ENCODE data around the gene LIMS2.

LIMS2 gene

GRCh38 chr2:127707890-127708648 lies 32.7 kb upstream of the LIMS2 start:
- Histone ChIP-seq H3K27ac (ENCODE audit: low read length) (no peak overlapping the region), H3K4me1 (ENCODE audit: control insufficient read depth, low read depth, low read length) (peaks cover 3% of the 10 kb centered on the region), H3K9ac (ENCODE audit: low read length) (no peak overlapping the region), H3K27me3 (ENCODE audit: control insufficient read depth, insufficient read depth, low read length) (no peaks in the 10 kb centered on the region), H3K9me3 (ENCODE audit: control insufficient read depth, low read depth, low read length) (no peaks in the 10 kb centered on the region), H3K4me3 (ENCODE audit: low read length) (no peak overlapping the region), H3K36me3 (ENCODE audit: control insufficient read depth, low read depth, low read length) (peaks cover 53% of the 10 kb centered on the region)

GRCh38 chr2:127706215-127706990 lies 31.1 kb upstream of the LIMS2 start:
- no peaks in the 10 kb centered on the region for H3K27me3 ChIP-seq (ENCODE audit: control insufficient read depth, insufficient read depth, low read length)
- no peaks in the 10 kb centered on the region for H3K9me3 ChIP-seq (ENCODE audit: control insufficient read depth, low read depth, low read length)
- H3K4me3 ChIP-seq (ENCODE audit: low read length) = no peak overlapping the region
- H3K4me1 ChIP-seq (ENCODE audit: control insufficient read depth, low read depth, low read length) = peaks cover 12% of the 10 kb centered on the region
- no peak overlapping the region for H3K27ac ChIP-seq (ENCODE audit: low read length)
- peaks cover 56% of the 10 kb centered on the region for H3K36me3 ChIP-seq (ENCODE audit: control insufficient read depth, low read depth, low read length)
- no peak overlapping the region for H3K9ac ChIP-seq (ENCODE audit: low read length)

GRCh38 chr2:127705391-127706065 lies 30.2 kb upstream of the LIMS2 start:
- no peak overlapping the region for H3K27ac ChIP-seq (ENCODE audit: low read length)
- H3K9me3 ChIP-seq (ENCODE audit: control insufficient read depth, low read depth, low read length) = no peaks in the 10 kb centered on the region
- no peak overlapping the region for H3K9ac ChIP-seq (ENCODE audit: low read length)

GRCh38 chr2:127704641-127705390 lies 29.5 kb upstream of the LIMS2 start:
- Histone ChIP-seq H3K27ac (ENCODE audit: low read length) (no peak overlapping the region), H3K27me3 (ENCODE audit: control insufficient read depth, insufficient read depth, low read length) (no peaks in the 10 kb centered on the region), H3K9me3 (ENCODE audit: control insufficient read depth, low read depth, low read length) (no peaks in the 10 kb centered on the region), H3K4me1 (ENCODE audit: control insufficient read depth, low read depth, low read length) (peaks cover 21% of the 10 kb centered on the region), H3K36me3 (ENCODE audit: control insufficient read depth, low read depth, low read length) (peaks cover 51% of the 10 kb centered on the region), H3K9ac (ENCODE audit: low read length) (no peak overlapping the region), H3K4me3 (ENCODE audit: low read length) (no peak overlapping the region)

More at GRCh38 chr2:127705391-127706065, 30.2 kb upstream of the LIMS2 start:
- Histone ChIP-seq H3K4me1 (ENCODE audit: control insufficient read depth, low read depth, low read length) (peaks cover 17% of the 10 kb centered on the region), H3K4me3 (ENCODE audit: low read length) (no peak overlapping the region), H3K36me3 (ENCODE audit: control insufficient read depth, low read depth, low read length) (peaks cover 56% of the 10 kb centered on the region), H3K27me3 (ENCODE audit: control insufficient read depth, insufficient read depth, low read length) (no peaks in the 10 kb centered on the region)

GRCh38 chr2:127703282-127703681 lies 28.0 kb upstream of the LIMS2 start:
- H3K9ac ChIP-seq (ENCODE audit: low read length) = no peak overlapping the region
- H3K4me1 ChIP-seq (ENCODE audit: control insufficient read depth, low read depth, low read length) = peaks cover 21% of the 10 kb centered on the region
- no peaks in the 10 kb centered on the region for H3K27me3 ChIP-seq (ENCODE audit: control insufficient read depth, insufficient read depth, low read length)
- peaks cover 36% of the 10 kb centered on the region for H3K36me3 ChIP-seq (ENCODE audit: control insufficient read depth, low read depth, low read length)
- H3K27ac ChIP-seq (ENCODE audit: low read length) = no peak overlapping the region
- no peak overlapping the region for H3K4me3 ChIP-seq (ENCODE audit: low read length)
- H3K9me3 ChIP-seq (ENCODE audit: control insufficient read depth, low read depth, low read length) = no peaks in the 10 kb centered on the region

GRCh38 chr2:127702395-127703009 lies 27.2 kb upstream of the LIMS2 start:
- no peak overlapping the region for H3K27ac ChIP-seq (ENCODE audit: low read length)
- peaks cover 21% of the 10 kb centered on the region for H3K4me1 ChIP-seq (ENCODE audit: control insufficient read depth, low read depth, low read length)
- no peaks in the 10 kb centered on the region for H3K27me3 ChIP-seq (ENCODE audit: control insufficient read depth, insufficient read depth, low read length)
- H3K9me3 ChIP-seq (ENCODE audit: control insufficient read depth, low read depth, low read length) = no peaks in the 10 kb centered on the region
- peaks cover 28% of the 10 kb centered on the region for H3K36me3 ChIP-seq (ENCODE audit: control insufficient read depth, low read depth, low read length)
- peak overlapping the region; percentile 90 for H3K4me3 ChIP-seq (ENCODE audit: low read length)
- H3K9ac ChIP-seq (ENCODE audit: low read length) = peak overlapping the region; percentile 78

GRCh38 chr2:127701651-127702394 lies 26.5 kb upstream of the LIMS2 start:
- Histone ChIP-seq H3K4me1 (ENCODE audit: control insufficient read depth, low read depth, low read length) (peaks cover 21% of the 10 kb centered on the region), H3K36me3 (ENCODE audit: control insufficient read depth, low read depth, low read length) (peaks cover 24% of the 10 kb centered on the region), H3K27ac (ENCODE audit: low read length) (peak overlapping the region; percentile 78), H3K9ac (ENCODE audit: low read length) (peak overlapping the region; percentile 78), H3K4me3 (ENCODE audit: low read length) (peak overlapping the region; percentile 90), H3K27me3 (ENCODE audit: control insufficient read depth, insufficient read depth, low read length) (no peaks in the 10 kb centered on the region), H3K9me3 (ENCODE audit: control insufficient read depth, low read depth, low read length) (no peaks in the 10 kb centered on the region)

GRCh38 chr2:127701193-127701650 lies 25.9 kb upstream of the LIMS2 start, which contains the start of gene SFT2D3:
Gene SFT2D3 (plus strand): TSS chr2:127701497. CDS start chr2:127701529, 32 bp downstream.
- H3K4me1 ChIP-seq (ENCODE audit: control insufficient read depth, low read depth, low read length) = peaks cover 21% of the 10 kb centered on the region
- H3K9ac ChIP-seq (ENCODE audit: low read length) = peak within 1 kb of the TSS; percentile 78
- H3K4me3 ChIP-seq (ENCODE audit: low read length) = peak within 1 kb of the TSS; percentile 90
- peak within 1 kb of the TSS; percentile 78 for H3K27ac ChIP-seq (ENCODE audit: low read length)
- H3K36me3 ChIP-seq (ENCODE audit: control insufficient read depth, low read depth, low read length) = peaks cover 18% of the 10 kb centered on the region
- H3K9me3 ChIP-seq (ENCODE audit: control insufficient read depth, low read depth, low read length) = no peaks in the 10 kb centered on the region
- H3K27me3 ChIP-seq (ENCODE audit: control insufficient read depth, insufficient read depth, low read length) = no peaks in the 10 kb centered on the region

- H3K36me3 ChIP-seq (ENCODE audit: control insufficient read depth, low read depth, low read length) = peaks cover 13% of the 10 kb centered on the region
- H3K27ac ChIP-seq (ENCODE audit: low read length) = peak overlapping the region; percentile 78
- H3K9ac ChIP-seq (ENCODE audit: low read length) = peak overlapping the region; percentile 78
- no peaks in the 10 kb centered on the region for H3K27me3 ChIP-seq (ENCODE audit: control insufficient read depth, insufficient read depth, low read length)
- H3K4me3 ChIP-seq (ENCODE audit: low read length) = peak overlapping the region; percentile 90
- no peaks in the 10 kb centered on the region for H3K9me3 ChIP-seq (ENCODE audit: control insufficient read depth, low read depth, low read length)
- H3K4me1 ChIP-seq (ENCODE audit: control insufficient read depth, low read depth, low read length) = peaks cover 21% of the 10 kb centered on the region
Measured at GRCh38 chr2:127700527-127701192, 25.3 kb upstream of the LIMS2 start.
